K562 (cell line): Measurements from ENCODE around the gene ARNT2. TPM values are rescaled to one million over a fixed set of nuclear protein-coding genes. Genes with fewer than 3 reads are reported as not detected.

ENCODE experiments used
- ATAC-seq: fragments of 200-7000 bp; cut with Tn5 transposase; 3 replicates; pipeline ENCODE4 v1.9.1; 2020; ENCODE audit warnings: moderate library complexity
- BruUV-seq: library from RNA; stranded (reverse); fragments of 400-500 nt; replicated peaks from 2 replicates; lab custom pipeline; 2021; lab: Mats Ljungman, UMichigan
- CTCF ChIA-PET: fragments of 300-600 bp; formaldehyde crosslinking; extraction: SDS; loops from one replicate; lab custom pipeline; 2021; ENCODE audit warnings: low intra/inter-chr PET ratio; lab: Yijun Ruan, JAX
- POLR2A ChIA-PET: fragments of 300-600, 350-650 bp; sonication (Branson Sonifier 250); formaldehyde crosslinking; extraction: SDS; loops from one replicate; lab custom pipeline; 2021; ENCODE audit warnings: antibody characterized with exemption, inconsistent platforms; lab: Yijun Ruan, JAX
- DNase-seq, 4 experiments: peaks; one replicate each; pipeline versions ENCODE4 v3.0.0 to v3.0.0-alpha.2; 2011 to 2018; ENCODE audit warnings: low spot score in 3 of 4, mixed read lengths in 3 of 4; ENCODE audit errors: extremely low read depth in 1 of 4
- FAIRE-seq: peaks from 2 replicates; lab custom pipeline; 2011; peaks lifted over from hg19 to GRCh38; lab: Jason Lieb, UNC
- H2AFZ ChIP-seq: 2 replicates; pipeline ENCODE4 v1.6.0; 2011; ENCODE audit warnings: low read depth, low read length, control low read depth, inconsistent platforms
- H3K27ac ChIP-seq: fragments of 200-600 bp; 3 replicates; pipeline ENCODE4 v1.8.0; 2011; ENCODE audit warnings: low read depth, mild to moderate bottlenecking, control low read depth, inconsistent platforms, low read length, moderate library complexity, mixed read lengths; ENCODE audit errors: extremely low read depth
- H3K27me3 ChIP-seq, 2 experiments: fragments of 300-600 bp in 1 of 2; 2 replicates in 1 of 2; 3 replicates in 1 of 2; pipeline versions ENCODE4 v1.6.0 to v1.8.0; 2011; ENCODE audit warnings: inconsistent platforms in 2 of 2, low read length in 2 of 2, mild to moderate bottlenecking in 1 of 2, mixed read lengths in 1 of 2, moderate library complexity in 1 of 2; ENCODE audit not compliant: control insufficient read depth in 2 of 2, insufficient read depth in 2 of 2
- H3K36me3 ChIP-seq: fragments of 300-600 bp; 3 replicates; pipeline ENCODE4 v1.8.0; 2011; ENCODE audit warnings: mild to moderate bottlenecking, low read length, inconsistent platforms; ENCODE audit not compliant: control insufficient read depth, insufficient read depth
- H3K4me1 ChIP-seq, 2 experiments: fragments of 200-600 bp in 1 of 2; replicated peaks in 1 of 2; 2 replicates in 1 of 2; 3 replicates in 1 of 2; pipeline versions ENCODE4 v1.5.1 to v1.8.0; 2011; ENCODE audit warnings: inconsistent platforms in 2 of 2, low read length in 2 of 2, mild to moderate bottlenecking in 1 of 2, mixed read lengths in 1 of 2, moderate library complexity in 1 of 2; ENCODE audit not compliant: control insufficient read depth in 2 of 2, insufficient read depth in 2 of 2
- H3K4me2 ChIP-seq: 2 replicates; pipeline ENCODE4 v1.6.1; 2011; ENCODE audit warnings: low read length, control low read depth, inconsistent platforms, mixed read lengths; ENCODE audit not compliant: insufficient read depth
- H3K4me3 ChIP-seq: fragments of 200-600 bp; sonication (generic), shearing (Covaris generic); 2 replicates; pipeline ENCODE4 v1.5.1; 2016; ENCODE audit warnings: control low read depth, inconsistent platforms
- H3K79me2 ChIP-seq: fragments of 200-600 bp; 3 replicates; pipeline ENCODE4 v1.8.0; 2011; ENCODE audit warnings: low read length, inconsistent platforms; ENCODE audit not compliant: control insufficient read depth, insufficient read depth
- H3K9ac ChIP-seq, 2 experiments: 2 replicates each; pipeline versions ENCODE4 v1.6.0 to v1.6.1; 2011; ENCODE audit warnings: low read depth in 2 of 2, low read length in 2 of 2, control low read depth in 1 of 2, inconsistent platforms in 1 of 2, mild to moderate bottlenecking in 1 of 2, mixed read lengths in 1 of 2; ENCODE audit not compliant: insufficient read depth in 1 of 2
- H3K9me1 ChIP-seq: one replicate; pipeline ENCODE4 v1.6.0; 2011; ENCODE audit warnings: inconsistent platforms, mild to moderate bottlenecking, low read length, moderate library complexity; ENCODE audit not compliant: control insufficient read depth, insufficient read depth
- H3K9me3 ChIP-seq: replicated peaks from 2 replicates; pipeline ENCODE4 v1.5.1; 2011; ENCODE audit warnings: low read depth, low read length, inconsistent platforms; ENCODE audit not compliant: control insufficient read depth, insufficient read depth
- H4K20me1 ChIP-seq: replicated peaks from 2 replicates; pipeline ENCODE4 v1.6.1; 2011; ENCODE audit warnings: low read length, inconsistent platforms, mixed read lengths; ENCODE audit not compliant: control insufficient read depth, insufficient read depth
- GTF2A2 ChIP-seq: IDR thresholded peaks from 2 replicates; pipeline ENCODE4 v1.6.1; 2016; ENCODE audit warnings: mild to moderate bottlenecking, missing genetic modification characterization, missing compliant biosample characterization
- TGIF2 ChIP-seq: sonication (generic); formaldehyde crosslinking; IDR thresholded peaks from 2 replicates; pipeline ENCODE4 v1.8.1; 2022; ENCODE audit warnings: mild to moderate bottlenecking, missing genetic modification reagents, moderate library complexity
- ZNF263 ChIP-seq: sonication (generic); formaldehyde crosslinking; IDR thresholded peaks from 2 replicates; pipeline ENCODE4 v1.8.0; 2022; ENCODE audit warnings: mild to moderate bottlenecking, missing genetic modification reagents, borderline replicate concordance
- WGBS: fragments of 100-300 bp; shearing (Covaris generic); methylation state at CpG from one replicate; pipeline ENCODE4 v1.1.6; 2016; ENCODE audit warnings: low coverage, mixed read lengths; ENCODE audit not compliant: insufficient coverage; ENCODE audit errors: missing lambda C conversion rate; 5-methylcytosine and 5-hydroxymethylcytosine counted together
- in situ Hi-C: fragments of 300-500 bp; cut with MboI; formaldehyde crosslinking; loops from 4 replicates; pipeline ENCODE4 v1.15.0; 2018; ENCODE audit warnings: inconsistent platforms, mixed read lengths
- intact Hi-C: fragments of 100-400 bp; cut with micrococcal nuclease; formaldehyde crosslinking; loops from 2 replicates; pipeline ENCODE4 v1.14.2; 2022
- polyA plus RNA-seq, 8 experiments: library from polyadenylated mRNA; depleted of rRNA in 4 of 8; stranded (reverse) in 5 of 8; unstranded in 3 of 8; fragments of >200 nt; fragmentation: Nextera tagmentation in 2 of 8; fragmentation: Illumina TruSeq in 1 of 8; extraction: Ambion mirVana in 2 of 8; extraction: Trizol in 1 of 8; gene quantifications; 2 replicates each; pipeline versions ENCODE4 v1.2.1 to v1.2.3, GENCODE V29; 2011 to 2014; ENCODE audit warnings: inconsistent platforms in 1 of 8, missing spikeins in 1 of 8
- total RNA-seq, 7 experiments: library from RNA; depleted of rRNA in 6 of 7; stranded (reverse); fragments of >200 nt in 6 of 7; fragmentation: Illumina TruSeq in 2 of 7; extraction: Trizol in 2 of 7; gene quantifications; 2 replicates each; pipeline versions ENCODE4 v1.2.1 to v1.2.3, GENCODE V29; 2011 to 2021; ENCODE audit warnings: low replicate concordance in 1 of 7
- TF ChIP-seq, protein P1 (sequence below): fragments of 450-650 bp; IDR thresholded peaks from 2 replicates; pipeline ENCODE4 v1.6.1; 2016; ENCODE audit warnings: mild to moderate bottlenecking

Gene ARNT2
- total and polyA plus RNA-seq, 9 of the 15 experiments (the other 6 are each of a cell fraction or from before 2014, with no cell fraction given) = 0.01 TPM; not detected in 8

DNA sequence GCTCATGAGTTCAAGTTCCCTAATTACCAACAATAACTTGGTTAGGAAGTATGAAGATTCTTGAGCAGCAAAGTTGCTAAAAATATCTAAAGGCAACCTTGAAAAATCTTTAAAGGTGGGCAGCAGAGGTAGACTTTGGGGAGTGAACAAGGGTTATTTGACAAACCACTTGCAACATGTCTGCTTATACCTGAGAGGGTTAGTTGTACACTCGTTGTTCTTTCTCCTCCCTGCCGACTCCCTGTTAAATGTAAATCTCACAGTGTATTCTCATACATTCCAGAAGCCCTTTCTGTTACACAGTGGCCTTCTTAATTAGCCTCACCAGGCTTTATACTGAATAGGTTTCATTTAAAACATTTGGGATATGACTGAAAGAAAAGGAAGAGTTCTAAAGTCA, 121.7 kb downstream of the ARNT2 start:
- DNase-seq = no peak
- Histone ChIP-seq H3K4me1 (no peaks in the 10 kb centered on the region), H3K9me3 (no peaks in the 10 kb centered on the region), H3K4me3 (no peak overlapping the region), H3K9me1 (no peaks in the 10 kb centered on the region), H3K27ac (no peak overlapping the region), H3K4me2 (no peak overlapping the region), H2AFZ (no peak overlapping the region), H4K20me1 (no peaks in the 10 kb centered on the region), H3K27me3 (peaks cover 0 to 5% of the 10 kb centered on the region in 2 experiments; a peak in 2 of 5 replicates), H3K9ac (no peak overlapping the region), H3K36me3 (no peaks in the 10 kb centered on the region), H3K79me2 (no peaks in the 10 kb centered on the region)
- intact Hi-C loops = no loop called here
- ChIA-PET CTCF (no interaction called here), POLR2A (interaction anchor here (0.8 kb wide), 1 partner anchor 11 kb away, joined by 3 read pairs; no protein-coding TSS in a partner anchor)
- no peak for TF ChIP-seq ZNF263
- no peak for TF ChIP-seq TGIF2 (CRISPR knock-in tag)
- TF ChIP-seq GTF2A2 = no peak
- TF ChIP-seq, protein P1, sequence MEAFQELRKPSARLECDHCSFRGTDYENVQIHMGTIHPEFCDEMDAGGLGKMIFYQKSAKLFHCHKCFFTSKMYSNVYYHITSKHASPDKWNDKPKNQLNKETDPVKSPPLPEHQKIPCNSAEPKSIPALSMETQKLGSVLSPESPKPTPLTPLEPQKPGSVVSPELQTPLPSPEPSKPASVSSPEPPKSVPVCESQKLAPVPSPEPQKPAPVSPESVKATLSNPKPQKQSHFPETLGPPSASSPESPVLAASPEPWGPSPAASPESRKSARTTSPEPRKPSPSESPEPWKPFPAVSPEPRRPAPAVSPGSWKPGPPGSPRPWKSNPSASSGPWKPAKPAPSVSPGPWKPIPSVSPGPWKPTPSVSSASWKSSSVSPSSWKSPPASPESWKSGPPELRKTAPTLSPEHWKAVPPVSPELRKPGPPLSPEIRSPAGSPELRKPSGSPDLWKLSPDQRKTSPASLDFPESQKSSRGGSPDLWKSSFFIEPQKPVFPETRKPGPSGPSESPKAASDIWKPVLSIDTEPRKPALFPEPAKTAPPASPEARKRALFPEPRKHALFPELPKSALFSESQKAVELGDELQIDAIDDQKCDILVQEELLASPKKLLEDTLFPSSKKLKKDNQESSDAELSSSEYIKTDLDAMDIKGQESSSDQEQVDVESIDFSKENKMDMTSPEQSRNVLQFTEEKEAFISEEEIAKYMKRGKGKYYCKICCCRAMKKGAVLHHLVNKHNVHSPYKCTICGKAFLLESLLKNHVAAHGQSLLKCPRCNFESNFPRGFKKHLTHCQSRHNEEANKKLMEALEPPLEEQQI = no peak
- ATAC-seq = no peak
- 5% methylated on average over 2 of the region's 2 CpGs for WGBS
- in situ Hi-C loops = no loop called here
- FAIRE-seq = no peak
- no TSS peak for BruUV-seq
